HG03039 (cell line): ENCODE results near the gene PPARG.
"Not testable (repeated sequence)": the region's sequence is repeated elsewhere in the genome, so short reads cannot be mapped to it uniquely, and the experiment has no call there.

Source experiments
- ATAC-seq: cut with Tn5 transposase; IDR thresholded peaks from one replicate; pipeline ENCODE4 v1.9.1; 2021; ENCODE audit warnings: mild to moderate bottlenecking, moderate library complexity; ENCODE audit not compliant: unreplicated experiment

The PPARG gene

GRCh38 chr3:12288182-12289129, at the start of gene PPARG:
Gene PPARG (plus strand): TSS chr3:12289070. CDS start chr3:12379712, 90,642 bp downstream.
- ATAC-seq: no peak

- ATAC-seq: no peak
Observed at GRCh38 chr3:12239301-12239700, 49.6 kb upstream of the PPARG start.

- no peak for ATAC-seq
Observed at GRCh38 chr3:12242772-12243171, 46.1 kb upstream of the PPARG start.

- ATAC-seq: no peak
Observed at GRCh38 chr3:12246497-12247163, 42.2 kb upstream of the PPARG start.

- ATAC-seq: no peak
Observed at GRCh38 chr3:12247411-12247810, 41.5 kb upstream of the PPARG start.

- no peak for ATAC-seq
Observed at GRCh38 chr3:12249519-12249918, 39.4 kb upstream of the PPARG start.

- no peak for ATAC-seq
Observed at GRCh38 chr3:12252889-12253288, 36.0 kb upstream of the PPARG start.

GRCh38 chr3:12253516-12254343, 35.1 kb upstream of the PPARG start:
- no peak for ATAC-seq

- ATAC-seq: no peak
Observed at GRCh38 chr3:12255393-12255792, 33.5 kb upstream of the PPARG start.

- ATAC-seq: no peak
Observed at GRCh38 chr3:12258911-12259310, 30.0 kb upstream of the PPARG start.

- not testable (repeated sequence) for ATAC-seq
Observed at GRCh38 chr3:12262173-12262572, 26.7 kb upstream of the PPARG start.

GRCh38 chr3:12265508-12265907, 23.4 kb upstream of the PPARG start:
- ATAC-seq: no peak

- no peak for ATAC-seq
Observed at GRCh38 chr3:12266038-12266437, 22.8 kb upstream of the PPARG start.

- ATAC-seq: no peak
Observed at GRCh38 chr3:12267376-12268030, 21.4 kb upstream of the PPARG start.

GRCh38 chr3:12268049-12268735, 20.7 kb upstream of the PPARG start:
- no peak for ATAC-seq

GRCh38 chr3:12270976-12271375, 17.9 kb upstream of the PPARG start:
- no peak for ATAC-seq

GRCh38 chr3:12273045-12273695, 15.7 kb upstream of the PPARG start:
- ATAC-seq: peak; percentile 88

- ATAC-seq: no peak
Observed at GRCh38 chr3:12275974-12276650, 12.8 kb upstream of the PPARG start.

GRCh38 chr3:12276827-12277226, 12.0 kb upstream of the PPARG start:
- ATAC-seq: not testable (repeated sequence)
